GM12801 (cell line): ENCODE data around the gene SKIC2.
"Not testable (repeated sequence)": the region's sequence is repeated elsewhere in the genome, so short reads cannot be mapped to it uniquely, and the experiment has no call there.

ENCODE experiments used
- CTCF ChIP-seq: IDR thresholded peaks from one replicate; pipeline ENCODE4 v1.5.1; 2011; ENCODE audit warnings: control low read depth; ENCODE audit not compliant: insufficient read length; ENCODE audit errors: extremely low read depth

SKIC2 gene

GRCh38 chr6:31971993-31972708 is 13.2 kb downstream of the SKIC2 start, which contains the start of gene DXO:
Gene DXO (minus strand): TSS chr6:31972138. CDS start chr6:31971675, 463 bp downstream.
- no peak for TF ChIP-seq CTCF

- TF ChIP-seq CTCF: no peak
Measured at GRCh38 chr6:31972709-31973350, 13.9 kb downstream of the SKIC2 start.

- TF ChIP-seq CTCF: no peak
Measured at GRCh38 chr6:31977816-31978431, 18.9 kb downstream of the SKIC2 start.

- TF ChIP-seq CTCF: no peak
Measured at GRCh38 chr6:31978831-31979230, 19.9 kb downstream of the SKIC2 start.

- TF ChIP-seq CTCF: no peak
Measured at GRCh38 chr6:31979238-31979898, 20.4 kb downstream of the SKIC2 start.

- not testable (repeated sequence) for TF ChIP-seq CTCF
Measured at GRCh38 chr6:31981744-31982143, 22.8 kb downstream of the SKIC2 start, which contains the start of gene C4A. Gene C4A (plus strand): TSS chr6:31982057. CDS start chr6:31982108, 51 bp downstream.

GRCh38 chr6:32014547-32014946 is 55.6 kb downstream of the SKIC2 start, which contains the start of gene C4B:
Gene C4B (plus strand): TSS chr6:32014795. CDS start chr6:32014846, 51 bp downstream.
- TF ChIP-seq CTCF: not testable (repeated sequence)
